Measurements from ENCODE around the gene XRCC1.

DNA sequence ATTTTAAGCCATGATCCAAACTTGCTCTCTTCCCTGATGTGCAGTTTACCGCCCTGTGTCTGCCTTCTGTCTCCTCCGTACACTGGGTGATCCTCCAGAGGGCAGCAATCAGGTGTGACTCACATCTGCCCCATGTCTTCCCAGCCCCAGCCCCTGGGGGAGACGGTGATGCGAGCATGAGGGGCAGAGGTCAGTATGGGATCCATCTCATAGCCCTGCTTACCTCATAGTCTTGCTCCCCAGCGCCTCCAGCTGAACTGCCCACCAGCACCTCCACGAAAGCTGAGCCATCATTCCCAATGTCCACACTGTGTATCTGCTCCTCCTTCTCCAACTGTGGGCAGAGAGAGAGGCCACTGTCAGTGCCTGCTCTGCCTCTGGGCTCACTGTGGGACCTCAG, 14.6 kb downstream of the XRCC1 start:
- TF ChIP-seq, protein P1, sequence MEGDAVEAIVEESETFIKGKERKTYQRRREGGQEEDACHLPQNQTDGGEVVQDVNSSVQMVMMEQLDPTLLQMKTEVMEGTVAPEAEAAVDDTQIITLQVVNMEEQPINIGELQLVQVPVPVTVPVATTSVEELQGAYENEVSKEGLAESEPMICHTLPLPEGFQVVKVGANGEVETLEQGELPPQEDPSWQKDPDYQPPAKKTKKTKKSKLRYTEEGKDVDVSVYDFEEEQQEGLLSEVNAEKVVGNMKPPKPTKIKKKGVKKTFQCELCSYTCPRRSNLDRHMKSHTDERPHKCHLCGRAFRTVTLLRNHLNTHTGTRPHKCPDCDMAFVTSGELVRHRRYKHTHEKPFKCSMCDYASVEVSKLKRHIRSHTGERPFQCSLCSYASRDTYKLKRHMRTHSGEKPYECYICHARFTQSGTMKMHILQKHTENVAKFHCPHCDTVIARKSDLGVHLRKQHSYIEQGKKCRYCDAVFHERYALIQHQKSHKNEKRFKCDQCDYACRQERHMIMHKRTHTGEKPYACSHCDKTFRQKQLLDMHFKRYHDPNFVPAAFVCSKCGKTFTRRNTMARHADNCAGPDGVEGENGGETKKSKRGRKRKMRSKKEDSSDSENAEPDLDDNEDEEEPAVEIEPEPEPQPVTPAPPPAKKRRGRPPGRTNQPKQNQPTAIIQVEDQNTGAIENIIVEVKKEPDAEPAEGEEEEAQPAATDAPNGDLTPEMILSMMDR (IDR thresholded peaks at IDR 0.05) = no peak
- no peak for TF ChIP-seq POLR2A (IDR thresholded peaks at IDR 0.05)

Measured in breast epithelium (tissue), 3 donors.